ENCODE results near the gene SLC2A9. TPM values are rescaled to one million over a fixed set of nuclear protein-coding genes. Genes with fewer than 3 reads are reported as not detected.

The SLC2A9 gene
- total and polyA plus RNA-seq, 2 of the 8 experiments (the other 6 are each of a cell fraction or from before 2014, with no cell fraction given), result 0.20 to 0.26 TPM

DNA sequence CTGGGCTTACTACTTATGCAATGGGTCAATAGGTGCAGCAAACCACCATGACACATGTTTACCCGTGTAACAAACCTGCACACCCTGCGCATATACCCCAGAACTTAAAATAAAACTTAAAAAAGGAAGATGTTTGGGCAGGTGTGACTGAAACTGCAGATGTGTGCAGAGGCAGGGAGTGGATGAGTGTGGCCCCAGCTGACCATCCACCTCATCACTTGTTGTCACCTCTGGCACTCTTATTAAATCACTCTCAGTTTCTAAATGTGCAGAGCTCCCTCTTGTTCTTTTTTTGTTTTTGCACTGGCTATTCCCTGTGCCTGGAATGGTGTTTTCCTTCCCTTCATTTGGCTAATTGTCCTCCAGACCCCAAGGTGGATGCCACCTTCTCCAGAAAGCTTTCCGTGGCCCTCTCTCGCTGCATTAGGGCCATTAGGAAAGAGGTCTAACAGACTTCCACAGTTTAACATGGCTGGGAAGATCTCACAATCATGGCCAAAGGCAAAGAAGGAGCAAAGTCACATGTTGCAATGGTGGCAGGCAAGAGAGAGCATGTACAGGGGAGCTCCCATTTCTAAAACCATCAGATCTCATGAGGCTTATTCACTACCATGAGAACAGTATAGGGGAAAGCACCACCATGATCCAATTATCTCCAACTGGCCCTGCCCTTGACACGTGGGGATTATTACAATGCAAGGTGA is 58.5 kb downstream of the SLC2A9 start:
- Histone ChIP-seq H3K9me3 (ENCODE audit: insufficient read depth in 2 of 2, low read depth in 1 of 2, low read length in 1 of 2) (no peaks in the 10 kb centered on the region), H3K36me3 (ENCODE audit: control insufficient read depth in 2 of 4, insufficient read depth in 4 of 4, low read length in 3 of 4) (no peaks in the 10 kb centered on the region), H3K56ac (replicated peaks; ENCODE audit: insufficient read length, low read depth, low read length) (no peak overlapping the region), H4K5ac (ENCODE audit: insufficient read length, low read depth, low read length) (no peak overlapping the region), H2BK5ac (ENCODE audit: low read depth, low read length) (no peak overlapping the region), H3K4me3 (ENCODE audit: extremely low read depth in 1 of 4, insufficient read depth in 2 of 4, low read depth in 3 of 4, low read length in 4 of 4) (no peak overlapping the region), H3K27ac (ENCODE audit: low read depth, low read length) (no peak overlapping the region), H2BK15ac (ENCODE audit: low read length) (no peak overlapping the region), H2AFZ (ENCODE audit: low read length) (no peak overlapping the region), H3K79me2 (ENCODE audit: control insufficient read depth in 1 of 2, insufficient read depth in 2 of 2, low read length in 2 of 2) (no peaks in the 10 kb centered on the region), H3K4me1 (replicated peaks in 1 of 4; ENCODE audit: control insufficient read depth in 3 of 4, insufficient read depth in 4 of 4, low read length in 3 of 4) (no peaks in the 10 kb centered on the region; a peak in 1 of 7 replicates), H3K23me2 (ENCODE audit: low read depth, low read length) (no peaks in the 10 kb centered on the region; the same call in 1 of the 2 replicates), H3K18ac (ENCODE audit: extremely low read depth, low read length) (no peak overlapping the region), H2BK120ac (replicated peaks; ENCODE audit: low read depth, low read length) (no peak overlapping the region), H4K91ac (replicated peaks; ENCODE audit: insufficient read length, low read length) (no peak overlapping the region), H2BK20ac (ENCODE audit: low read length) (no peak overlapping the region), H3K27me3 (replicated peaks in 1 of 4; ENCODE audit: control insufficient read depth in 3 of 4, extremely low read depth in 1 of 4, insufficient read depth in 3 of 4, low read length in 3 of 4) (0 out of 7 replicates have a peak, but pooled peaks cover 0 to 1% (median 0%) of the 10 kb centered on the region in 4 experiments), H3K14ac (ENCODE audit: insufficient read length) (no peak overlapping the region), H3K79me1 (ENCODE audit: low read depth, low read length) (no peaks in the 10 kb centered on the region), H3K23ac (ENCODE audit: insufficient read length) (no peak overlapping the region), H2BK12ac (ENCODE audit: low read depth, low read length) (no peak overlapping the region), H2AK5ac (ENCODE audit: low read depth, low read length) (no peak overlapping the region), H4K20me1 (replicated peaks in 1 of 2; ENCODE audit: control insufficient read depth in 1 of 2, insufficient read depth in 2 of 2, low read length in 2 of 2) (no peaks in the 10 kb centered on the region), H3K4me2 (ENCODE audit: insufficient read depth in 1 of 2, low read depth in 2 of 2, low read length in 2 of 2) (no peak overlapping the region), H3K4ac (replicated peaks; ENCODE audit: insufficient read length, low read depth, low read length) (no peak overlapping the region), H3K9ac (replicated peaks in 1 of 4; ENCODE audit: extremely low read depth in 1 of 4, low read depth in 3 of 4, low read length in 3 of 4) (no peak overlapping the region), H4K8ac (ENCODE audit: extremely low read depth, insufficient read depth, low read length) (no peak overlapping the region)
- ChIA-PET CTCF (ENCODE audit: partially characterized antibody) (interaction anchor here (0.6 to 1.2 kb wide), 2 partner anchors 150 to 198 kb away, joined by 3 read pairs; no protein-coding TSS in a partner anchor), POLR2A (ENCODE audit: partially characterized antibody) (no interaction called here)
- DNase-seq (ENCODE audit: low read depth in 1 of 2, low spot score in 2 of 2) (no peak), FAIRE-seq (no peak)
- WGBS, 2 experiments (ENCODE audit: extremely low coverage in 1 of 2, insufficient coverage in 1 of 2, insufficient read length in 1 of 2, insufficient replicate concordance in 2 of 2, low coverage in 1 of 2, low lambda C conversion rate in 2 of 2, missing lambda C conversion rate in 1 of 2), result 87% methylated on average over 5 of the region's 5 CpGs; no CpG with 5 or more reads in 1 of the 2 experiments
- TF ChIP-seq CTBP2 (IDR thresholded peaks at IDR 0.05; ENCODE audit: borderline replicate concordance, insufficient read depth, insufficient read length, low read length) (no peak), HDAC6 (IDR thresholded peaks at IDR 0.05; ENCODE audit: low read depth, low read length) (no peak), SP2 (IDR thresholded peaks at IDR 0.05; ENCODE audit: low read length) (no peak), HDAC2 (IDR thresholded peaks at IDR 0.05; ENCODE audit: borderline replicate concordance in 1 of 2, low read depth in 2 of 2, low read length in 2 of 2) (no peak), YY1 (IDR thresholded peaks at IDR 0.05; ENCODE audit: low read depth, low read length) (no peak), BRCA1 (IDR thresholded peaks at IDR 0.05; ENCODE audit: low read depth, low read length) (no peak), SP1 (IDR thresholded peaks at IDR 0.05; ENCODE audit: low read depth, low read length) (no peak), ZNF274 (IDR thresholded peaks at IDR 0.05; ENCODE audit: borderline replicate concordance, extremely low read depth, low read length) (no peak), SUZ12 (IDR thresholded peaks at IDR 0.05; ENCODE audit: low read length) (no peak), BCL11A (IDR thresholded peaks at IDR 0.05; ENCODE audit: low read depth in 2 of 2, low read length in 2 of 2) (no peak), CEBPB (IDR thresholded peaks at IDR 0.05; ENCODE audit: low read depth, low read length) (no peak)
- TF ChIP-seq, protein P1, sequence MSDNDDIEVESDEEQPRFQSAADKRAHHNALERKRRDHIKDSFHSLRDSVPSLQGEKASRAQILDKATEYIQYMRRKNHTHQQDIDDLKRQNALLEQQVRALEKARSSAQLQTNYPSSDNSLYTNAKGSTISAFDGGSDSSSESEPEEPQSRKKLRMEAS (IDR thresholded peaks at IDR 0.05), result no peak
